Umbilical cord (tissue), 2 donors: ENCODE measurements around the gene CCDC91. TPM values are rescaled to one million over a fixed set of nuclear protein-coding genes. Genes with fewer than 3 reads are reported as not detected.
A peak's percentile ranks its signal among the peaks of the same experiment; 100 is the strongest.

Experiments
- DNase-seq: peaks from one replicate; pipeline ENCODE4 v3.0.0-alpha.2; 2015; ENCODE audit warnings: low spot score
- total RNA-seq: library from RNA; depleted of rRNA; stranded (reverse); fragments of >200 nt; gene quantifications from one replicate; pipeline ENCODE4 v1.2.3, GENCODE V29; 2014; ENCODE audit warnings: low replicate concordance; ENCODE audit not compliant: insufficient read depth

The CCDC91 gene
- total RNA-seq, result 52.2 TPM

GRCh38 chr12:28190321-28191050 is at the start of gene CCDC91:
Gene CCDC91 (plus strand): TSS chr12:28190456. CDS start chr12:28257216, 66,760 bp downstream.
- peak; percentile 90 for DNase-seq

- DNase-seq, result no peak
Observed at GRCh38 chr12:28144059-28144458, 46.2 kb upstream of the CCDC91 start.

- DNase-seq, result no peak
Observed at GRCh38 chr12:28144532-28144931, 45.7 kb upstream of the CCDC91 start.

- no peak for DNase-seq
Observed at GRCh38 chr12:28145216-28145615, 45.0 kb upstream of the CCDC91 start.

- no peak for DNase-seq
Observed at GRCh38 chr12:28149279-28149678, 41.0 kb upstream of the CCDC91 start.

GRCh38 chr12:28156362-28156761 is 33.9 kb upstream of the CCDC91 start:
- DNase-seq, result no peak

GRCh38 chr12:28156804-28157203 is 33.5 kb upstream of the CCDC91 start:
- no peak for DNase-seq

- no peak for DNase-seq
Observed at GRCh38 chr12:28158353-28158752, 31.9 kb upstream of the CCDC91 start.

- DNase-seq, result no peak
Observed at GRCh38 chr12:28159688-28160087, 30.6 kb upstream of the CCDC91 start.

- no peak for DNase-seq
Observed at GRCh38 chr12:28161697-28162096, 28.6 kb upstream of the CCDC91 start.

- no peak for DNase-seq
Observed at GRCh38 chr12:28162697-28163096, 27.6 kb upstream of the CCDC91 start.

GRCh38 chr12:28164644-28165275 is 25.5 kb upstream of the CCDC91 start:
- no peak for DNase-seq

- no peak for DNase-seq
Observed at GRCh38 chr12:28167981-28168485, 22.2 kb upstream of the CCDC91 start.

- no peak for DNase-seq
Observed at GRCh38 chr12:28171356-28172060, 18.7 kb upstream of the CCDC91 start.

- peak; percentile 38 for DNase-seq
Observed at GRCh38 chr12:28172434-28173030, 17.7 kb upstream of the CCDC91 start.

GRCh38 chr12:28173440-28173839 is 16.8 kb upstream of the CCDC91 start:
- DNase-seq, result no peak

- no peak for DNase-seq
Observed at GRCh38 chr12:28175098-28175589, 15.1 kb upstream of the CCDC91 start.

GRCh38 chr12:28176295-28176694 is 14.0 kb upstream of the CCDC91 start:
- no peak for DNase-seq

GRCh38 chr12:28177461-28177860 is 12.8 kb upstream of the CCDC91 start:
- DNase-seq, result no peak

- DNase-seq, result no peak
Observed at GRCh38 chr12:28177905-28178304, 12.4 kb upstream of the CCDC91 start.

- DNase-seq, result no peak
Observed at GRCh38 chr12:28178775-28179174, 11.5 kb upstream of the CCDC91 start.

GRCh38 chr12:28180786-28181185 is 9.5 kb upstream of the CCDC91 start:
- no peak for DNase-seq
